Globus pallidus (tissue), 1 donor: Measurements from ENCODE around the gene CDH4.

Experiments used
- DNase-seq: peaks from one replicate; pipeline ENCODE4 v3.0.0-alpha.2; 2015; ENCODE audit warnings: low spot score

CDH4 gene

DNA sequence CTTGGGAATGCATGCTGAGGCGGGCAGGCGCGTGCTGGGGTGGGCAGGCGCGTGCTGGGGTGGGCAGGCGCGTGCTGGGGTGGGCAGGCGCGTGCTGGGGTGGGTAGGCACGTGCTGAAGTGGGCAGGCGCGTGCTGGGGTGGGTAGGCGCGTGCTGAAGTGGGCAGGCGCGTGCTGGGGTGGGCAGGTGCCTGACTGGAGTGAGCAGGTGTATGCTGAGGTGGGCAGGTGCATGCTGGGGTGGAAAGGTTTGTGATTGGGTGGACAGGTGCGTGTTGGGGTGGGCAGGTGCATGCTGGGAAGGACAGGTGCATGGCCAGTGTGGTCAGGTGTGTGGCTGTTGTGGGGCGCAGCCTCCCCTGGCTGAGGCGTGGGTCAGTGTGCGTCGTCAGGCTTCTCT lies 404.1 kb downstream of the CDH4 start:
- DNase-seq = no peak

DNA sequence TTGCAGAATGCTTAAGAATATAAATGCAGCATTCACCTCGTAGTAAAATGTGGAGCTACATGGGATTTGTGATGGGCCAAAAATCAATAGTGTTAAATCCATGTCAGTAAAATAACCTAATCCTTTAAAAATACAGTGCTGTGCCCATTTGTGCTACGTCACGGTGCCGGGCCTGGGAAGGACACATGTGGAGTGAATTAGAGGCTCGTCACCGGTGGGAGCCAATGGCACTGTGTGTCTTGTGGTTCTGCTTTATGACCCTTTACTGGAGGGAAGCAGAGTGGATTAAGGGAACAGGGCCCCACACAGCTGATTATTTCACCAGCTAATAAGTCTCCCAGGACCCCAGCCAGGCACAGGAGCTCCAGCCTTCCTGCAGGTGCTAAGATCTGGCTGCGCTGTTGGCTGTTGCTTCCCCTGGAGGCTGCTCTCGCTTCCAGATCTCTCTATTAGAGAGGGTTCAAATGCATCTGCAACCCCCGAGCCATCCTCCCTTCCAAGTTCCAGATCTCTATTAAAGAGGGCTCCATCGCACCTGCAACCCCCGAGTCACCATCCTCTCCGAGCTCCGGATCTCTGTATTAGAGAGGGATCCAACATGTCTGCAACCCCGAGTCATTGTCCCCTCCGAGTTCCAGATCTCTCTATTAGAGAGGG lies 405.8 kb downstream of the CDH4 start:
- no peak for DNase-seq

DNA sequence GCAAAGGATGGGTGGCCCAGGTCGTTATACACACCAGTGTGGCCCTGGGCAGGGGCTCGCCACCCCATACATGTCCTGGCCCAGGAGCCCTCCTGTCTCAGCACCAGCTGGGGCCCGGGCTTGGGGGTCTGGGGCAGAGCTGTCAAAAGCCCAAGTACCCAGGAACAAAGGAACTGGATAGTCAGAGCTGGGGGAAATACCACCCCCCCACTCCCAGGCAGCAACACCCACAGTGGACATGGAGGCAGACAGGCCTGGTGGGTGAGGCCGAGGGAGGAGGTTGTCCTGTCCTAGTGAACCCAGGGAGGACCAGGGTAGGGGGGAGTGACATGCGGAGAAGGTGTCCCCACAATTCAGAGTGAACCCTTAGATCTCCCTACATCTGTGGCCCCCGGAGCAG lies 406.5 kb downstream of the CDH4 start:
- no peak for DNase-seq

DNA sequence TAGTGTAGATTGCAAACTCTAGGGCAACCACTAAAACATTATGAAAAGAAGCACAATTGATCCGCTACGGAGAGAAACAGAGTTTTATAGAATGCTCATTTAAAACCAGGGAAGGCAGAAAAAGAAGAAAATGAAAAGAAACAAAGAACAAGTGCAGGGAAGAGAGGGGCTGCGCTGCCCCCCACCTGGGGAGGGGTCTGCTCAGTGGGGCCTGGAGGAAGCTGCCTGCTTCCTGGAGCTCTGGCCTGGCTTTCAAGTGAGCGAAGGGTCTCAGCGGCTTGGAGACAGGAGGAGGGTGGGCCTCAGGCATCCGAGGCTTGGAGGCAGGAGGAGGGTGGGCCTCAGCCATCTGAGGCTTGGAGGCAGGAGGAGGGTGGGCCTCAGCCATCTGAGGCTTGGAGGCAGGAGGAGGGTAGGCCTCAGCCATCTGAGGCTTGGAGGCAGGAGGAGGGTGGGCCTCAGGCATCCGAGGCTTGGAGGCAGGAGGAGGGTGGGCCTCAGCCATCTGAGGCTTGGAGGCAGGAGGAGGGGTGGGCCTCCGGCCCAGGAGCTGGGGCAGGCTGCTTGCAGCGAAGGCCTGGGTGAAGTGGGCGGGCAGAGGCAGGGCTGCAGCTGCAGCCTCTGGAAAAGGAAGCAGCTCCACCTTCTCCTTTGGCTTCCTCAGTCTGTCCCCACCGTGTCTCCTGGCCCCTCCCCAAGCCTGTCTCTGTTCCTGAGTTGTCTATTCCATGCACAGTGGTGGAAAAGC lies 407.4 kb downstream of the CDH4 start:
- no peak for DNase-seq

DNA sequence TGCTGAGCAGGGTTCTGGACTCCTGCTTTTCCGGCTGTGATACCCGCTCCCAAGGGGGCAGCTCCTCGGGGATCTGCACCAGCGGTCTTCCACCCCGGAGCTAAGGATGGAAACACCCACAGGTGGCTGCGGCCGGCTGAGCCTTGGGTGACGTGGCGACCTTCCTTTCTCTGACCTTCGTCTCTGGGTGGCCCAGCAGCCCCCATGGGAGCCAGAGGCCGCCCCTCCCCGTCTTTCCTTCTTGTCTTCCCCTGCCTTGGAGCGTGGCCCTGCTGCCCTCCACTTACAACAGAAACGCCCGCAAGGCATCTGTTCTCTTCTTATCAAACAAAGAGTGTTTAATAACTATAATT lies 407.9 kb downstream of the CDH4 start:
- no peak for DNase-seq

DNA sequence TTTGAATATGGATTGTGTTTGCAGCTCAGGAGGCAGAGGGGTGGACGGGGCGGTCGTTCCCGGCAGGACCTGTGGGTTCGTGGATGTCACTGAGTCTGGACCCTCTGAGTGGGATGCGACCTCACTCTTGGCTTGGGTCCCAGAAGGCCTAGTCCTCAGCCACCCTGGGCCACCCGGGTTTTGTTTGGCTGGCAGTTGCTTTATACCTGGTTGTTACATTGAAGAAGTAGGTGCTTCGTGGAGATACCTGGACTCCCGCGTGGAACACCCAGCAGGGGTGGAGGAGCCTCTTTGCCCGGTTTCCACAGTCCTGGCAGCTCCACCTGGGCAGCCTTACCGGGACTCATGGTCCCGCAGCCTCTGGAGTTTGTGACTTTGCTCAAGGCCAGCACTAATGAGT lies 408.5 kb downstream of the CDH4 start:
- DNase-seq = no peak

DNA sequence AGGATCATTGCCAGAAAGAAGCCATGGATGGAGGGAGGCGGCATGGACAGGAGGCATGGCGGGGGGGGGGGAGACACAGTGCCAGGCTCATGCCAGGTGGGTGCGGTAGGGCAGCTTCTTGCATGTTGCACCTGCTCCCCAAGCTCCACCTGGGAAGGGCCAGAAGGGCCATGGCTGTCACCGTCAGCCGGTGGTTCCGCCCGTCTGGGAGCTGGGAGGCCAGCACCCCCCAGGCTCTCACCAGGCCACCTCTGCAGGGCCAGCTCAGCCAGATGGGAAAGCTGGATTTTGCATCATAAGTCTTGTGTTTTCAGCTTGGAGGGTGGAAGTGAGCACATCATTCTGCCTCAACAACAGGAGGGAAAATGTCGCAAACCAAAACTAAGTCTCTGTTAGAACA lies 409.0 kb downstream of the CDH4 start:
- no peak for DNase-seq

DNA sequence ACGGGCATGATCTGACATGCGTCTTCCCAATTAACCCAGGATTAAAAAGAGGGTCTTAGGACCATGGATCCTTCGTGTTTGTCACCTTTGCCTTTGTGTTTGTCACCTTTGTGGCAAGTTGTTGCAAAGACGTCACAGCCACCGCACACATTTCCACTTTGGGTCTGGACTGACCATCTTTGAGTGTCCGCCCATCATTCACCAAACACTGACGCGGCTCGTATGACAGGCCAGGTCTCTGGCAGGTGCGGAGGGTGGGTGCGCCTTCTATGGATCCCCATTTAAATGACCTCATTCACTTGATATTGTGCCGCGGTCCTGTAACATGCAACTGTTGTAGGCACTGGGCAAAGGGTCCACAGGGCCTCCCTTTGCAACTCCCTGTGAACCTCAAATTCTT lies 409.5 kb downstream of the CDH4 start:
- no peak for DNase-seq

DNA sequence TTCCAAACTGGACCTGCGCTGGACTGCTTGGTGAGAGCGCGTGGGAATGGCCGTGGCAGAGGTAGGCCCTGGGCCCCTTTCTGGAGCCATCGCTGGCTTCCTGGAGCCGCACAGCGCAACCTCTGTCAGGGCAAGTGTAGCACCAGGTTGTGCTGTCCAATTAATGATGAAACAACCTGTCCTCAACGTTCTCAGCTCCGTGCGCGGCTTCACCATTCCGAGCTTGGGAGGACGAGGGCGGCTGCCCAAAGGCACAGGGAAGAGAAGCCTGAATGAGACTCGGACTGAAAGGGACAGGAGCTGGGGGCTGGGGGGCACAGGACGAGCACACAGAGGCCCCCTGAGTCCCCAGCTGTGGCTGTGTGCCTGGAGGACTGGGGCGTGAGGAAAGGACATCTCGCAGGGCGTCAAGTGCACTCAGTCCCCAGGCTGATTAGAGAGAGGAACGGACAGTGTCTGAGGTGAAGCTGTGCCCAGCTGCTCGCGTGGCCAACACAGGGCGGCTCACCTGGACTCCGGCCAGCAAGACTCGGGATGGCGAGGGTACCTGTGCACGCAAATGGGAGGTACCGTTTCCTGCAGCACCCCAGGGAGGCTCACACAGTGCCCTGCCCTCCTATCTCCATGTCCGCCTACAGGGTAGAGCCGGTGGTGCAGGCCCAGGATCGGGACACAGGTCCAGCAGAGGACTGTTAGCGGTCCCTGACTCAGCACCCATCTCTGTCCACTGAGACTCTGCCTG lies 410.3 kb downstream of the CDH4 start:
- no peak for DNase-seq

DNA sequence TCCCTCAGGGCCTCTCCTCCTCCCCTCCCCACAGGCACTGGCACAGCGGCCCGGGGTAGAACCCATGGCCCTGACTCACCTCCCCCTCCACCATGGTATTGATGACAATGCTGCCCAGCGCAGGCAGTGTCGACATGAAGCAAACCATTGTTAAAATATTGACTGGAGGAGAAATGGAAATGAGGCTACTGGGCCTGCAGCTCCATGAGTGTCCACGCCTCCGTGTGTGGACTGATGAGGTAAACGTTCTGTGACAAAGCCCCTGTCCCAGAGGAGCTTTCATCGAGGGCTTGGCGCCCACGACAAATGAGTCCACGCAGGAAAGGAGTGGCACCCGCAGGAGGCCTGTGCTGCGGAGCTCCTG lies 410.9 kb downstream of the CDH4 start:
- DNase-seq = peak; percentile 55

DNA sequence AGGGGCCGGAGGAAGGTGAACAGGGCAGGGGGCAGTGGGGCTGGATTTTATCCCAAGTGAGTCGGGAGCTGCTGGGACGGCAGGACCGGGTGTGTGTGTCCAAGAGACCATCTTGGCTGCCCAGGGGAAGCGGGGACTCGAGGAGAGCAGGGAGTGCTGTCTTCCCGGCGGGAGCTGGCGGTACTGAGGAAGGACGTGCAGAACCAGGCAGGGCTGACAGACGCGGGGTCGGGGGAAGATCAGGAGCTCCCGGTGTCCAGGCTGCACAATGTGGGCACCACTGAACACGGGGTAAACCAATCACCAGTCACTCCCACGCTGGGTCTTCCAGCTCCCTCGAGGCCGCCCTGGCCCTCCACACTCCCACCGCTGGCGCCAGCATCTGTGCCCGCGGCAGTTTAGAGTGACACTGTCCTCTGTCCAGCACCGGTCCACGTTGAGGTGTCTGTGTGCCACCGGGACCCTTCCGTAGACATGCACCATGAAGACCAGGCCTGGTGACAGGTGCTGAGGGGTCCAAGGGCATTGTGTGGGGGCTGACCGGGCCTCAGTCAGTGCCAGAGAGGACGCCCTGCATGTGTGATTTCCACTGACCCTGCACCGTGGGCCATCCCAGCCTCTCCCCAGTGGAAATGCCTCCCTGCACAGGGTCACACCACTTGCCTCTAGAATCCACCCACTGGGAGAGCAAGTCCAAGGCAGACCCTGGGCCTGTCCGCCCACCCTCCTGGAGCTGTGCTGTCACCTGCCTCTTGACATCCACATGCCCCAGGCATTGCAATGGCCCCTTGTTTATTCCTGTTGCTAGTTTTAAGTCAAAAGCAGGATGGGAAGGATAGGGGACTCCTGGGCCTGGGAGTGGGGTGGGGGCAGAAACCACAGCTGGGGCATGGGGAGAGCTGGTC lies 411.7 kb downstream of the CDH4 start:
- DNase-seq = no peak

DNA sequence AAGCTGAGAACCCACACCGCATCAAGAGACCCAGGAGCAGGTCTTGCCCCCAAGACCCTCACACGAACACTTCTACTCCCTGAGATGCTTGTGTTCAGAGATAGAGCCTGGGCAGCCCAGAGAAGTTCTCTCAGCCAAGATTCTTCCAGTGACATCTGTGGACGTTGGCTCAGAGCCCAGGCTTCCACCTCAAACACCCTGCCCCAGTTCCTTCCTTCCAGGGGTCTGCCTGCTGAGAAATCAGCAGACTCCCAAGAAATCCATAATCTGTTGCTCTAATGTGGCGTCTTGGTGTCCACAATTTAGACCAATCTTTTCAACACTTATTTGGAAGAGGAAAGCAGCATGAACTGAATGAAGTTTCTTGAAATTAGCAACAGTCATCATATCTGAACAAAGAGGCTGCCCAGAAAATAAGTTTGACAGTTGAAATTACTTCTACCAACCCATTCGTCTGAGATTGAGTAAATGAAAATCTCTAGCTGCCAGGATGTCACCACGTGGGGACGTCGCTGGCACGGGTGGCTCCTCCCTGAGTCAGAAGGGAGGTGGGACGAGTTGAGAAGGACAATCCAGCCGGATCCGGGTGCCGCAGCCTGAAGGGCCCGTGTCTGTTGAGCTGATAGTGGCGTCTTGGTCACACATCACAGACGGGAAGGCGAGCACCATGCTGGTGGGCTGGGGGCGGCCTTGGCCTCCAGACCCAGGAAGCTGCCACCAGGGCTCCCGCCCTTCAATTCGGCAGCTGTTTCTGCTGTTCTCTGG lies 412.7 kb downstream of the CDH4 start:
- DNase-seq = no peak

DNA sequence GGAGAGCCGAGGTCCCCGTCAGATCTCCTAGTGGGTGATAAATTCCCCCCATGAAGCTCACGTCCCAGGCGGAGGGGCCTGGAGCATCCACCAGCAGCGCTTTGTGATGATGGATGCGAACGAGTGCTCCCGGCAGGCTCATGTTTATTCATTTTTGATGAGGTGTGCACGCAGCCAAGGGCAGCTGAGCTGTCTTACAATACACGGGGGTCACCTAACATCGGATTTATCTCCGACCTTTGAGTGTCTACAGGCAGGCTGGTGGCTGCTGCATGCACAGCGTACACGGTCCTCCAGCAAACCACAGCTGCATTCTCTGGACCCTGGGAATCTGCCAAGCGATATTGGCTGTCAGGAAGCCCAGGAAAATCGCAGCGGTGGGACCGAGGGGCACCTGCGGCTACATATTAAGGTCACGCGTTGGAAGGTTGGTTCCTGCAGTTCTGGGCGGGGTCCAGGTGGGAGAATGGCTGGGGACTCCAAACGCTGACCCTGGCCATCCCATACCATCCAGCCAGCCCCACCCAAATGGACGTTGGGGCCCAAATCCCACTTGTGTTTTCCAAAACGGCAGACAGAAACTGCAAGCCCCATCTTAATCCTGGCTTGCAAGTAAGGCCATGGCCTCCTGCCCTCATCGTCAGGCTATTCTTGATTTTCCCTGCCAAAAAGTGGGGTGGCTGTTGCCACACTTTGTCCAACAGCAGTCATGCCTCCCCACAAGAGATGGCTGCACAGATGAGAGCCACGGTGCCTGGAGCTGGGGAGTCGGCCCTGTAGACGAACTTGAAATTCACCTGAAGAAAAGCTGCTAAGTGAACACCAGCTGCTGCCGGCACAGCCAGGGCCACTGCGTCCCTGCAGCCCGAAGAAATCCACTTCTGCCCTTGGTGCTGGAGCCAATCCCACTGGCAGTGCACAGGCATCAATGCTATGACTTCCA lies 413.7 kb downstream of the CDH4 start:
- no peak for DNase-seq

DNA sequence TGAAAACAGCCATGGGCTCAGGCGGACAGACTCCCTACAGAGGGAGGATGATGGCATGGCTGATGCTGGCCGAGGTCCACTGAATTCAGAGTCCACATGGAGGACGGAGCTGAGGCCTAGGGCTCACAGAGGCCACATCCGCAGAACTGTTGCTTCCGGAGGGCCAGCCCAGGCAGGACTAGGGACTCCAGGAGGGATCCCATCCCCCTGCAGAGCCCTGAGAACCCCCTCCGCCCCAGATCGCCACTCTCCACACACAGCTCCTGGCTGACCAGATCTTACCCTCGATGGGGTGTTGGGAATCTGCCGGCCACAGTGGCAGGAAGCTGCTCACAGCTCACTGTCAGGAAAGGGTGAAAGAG lies 414.4 kb downstream of the CDH4 start:
- no peak for DNase-seq

DNA sequence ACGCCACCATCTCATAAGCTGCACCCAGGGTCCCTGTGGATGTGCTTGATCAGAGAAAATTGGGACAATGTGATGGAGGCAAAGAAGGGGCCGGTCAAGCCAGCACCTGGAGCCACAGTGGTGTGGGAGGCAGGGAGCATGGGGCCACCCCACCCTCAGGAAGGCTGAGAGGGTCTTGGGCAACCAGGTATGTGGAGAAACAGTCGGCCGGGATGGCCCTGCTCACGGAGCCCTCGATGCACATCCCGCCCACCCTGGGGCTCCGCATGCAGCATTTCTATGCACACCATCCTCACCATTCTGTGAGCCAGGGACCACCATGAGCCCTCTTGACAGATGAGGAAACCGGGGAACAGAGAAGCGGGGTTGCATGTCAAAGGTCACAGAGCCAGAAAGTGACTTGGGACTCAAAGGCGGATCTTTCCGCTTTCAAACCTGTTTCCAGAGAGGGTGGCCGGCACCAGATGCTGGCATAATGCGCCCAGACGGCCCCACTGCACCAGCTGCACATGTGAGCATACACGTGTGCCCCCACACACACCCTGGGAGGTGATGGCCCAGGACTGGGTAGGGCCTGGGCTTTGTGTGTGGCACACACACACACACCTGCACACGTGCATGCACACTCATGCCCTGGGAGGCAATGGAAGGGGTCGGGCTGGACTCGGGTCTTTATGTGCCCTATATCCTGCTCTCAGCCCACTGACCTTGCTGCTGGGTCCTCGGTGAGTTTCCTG lies 415.2 kb downstream of the CDH4 start:
- no peak for DNase-seq

DNA sequence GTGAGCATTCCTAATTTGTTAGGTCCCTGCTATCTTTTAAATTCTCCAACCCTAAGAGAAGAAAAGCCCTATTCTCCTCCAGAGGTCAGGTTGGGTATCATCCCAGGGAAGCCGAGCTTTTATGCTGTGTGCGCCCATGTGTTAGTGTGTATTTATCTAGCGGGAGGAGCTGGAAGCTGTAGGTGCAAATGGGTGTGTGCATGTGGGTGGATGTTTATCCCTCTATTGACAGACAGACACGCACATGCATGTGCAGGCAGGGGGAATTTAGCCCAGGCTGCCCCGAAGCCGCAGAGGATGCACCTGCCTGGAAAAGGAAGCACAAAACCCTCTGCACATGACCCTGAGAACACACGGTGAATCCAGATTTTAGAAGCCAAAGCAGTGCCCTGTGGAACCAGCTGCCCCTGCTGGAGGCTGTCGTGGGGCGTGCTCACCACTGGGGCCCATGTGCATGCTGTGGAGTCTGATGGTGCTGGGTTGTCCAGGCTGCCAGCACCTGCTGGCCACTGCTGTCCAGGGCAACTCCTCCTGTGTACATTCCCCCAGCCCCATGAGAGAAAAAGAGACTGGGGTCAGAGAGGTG lies 416.1 kb downstream of the CDH4 start:
- no peak for DNase-seq

DNA sequence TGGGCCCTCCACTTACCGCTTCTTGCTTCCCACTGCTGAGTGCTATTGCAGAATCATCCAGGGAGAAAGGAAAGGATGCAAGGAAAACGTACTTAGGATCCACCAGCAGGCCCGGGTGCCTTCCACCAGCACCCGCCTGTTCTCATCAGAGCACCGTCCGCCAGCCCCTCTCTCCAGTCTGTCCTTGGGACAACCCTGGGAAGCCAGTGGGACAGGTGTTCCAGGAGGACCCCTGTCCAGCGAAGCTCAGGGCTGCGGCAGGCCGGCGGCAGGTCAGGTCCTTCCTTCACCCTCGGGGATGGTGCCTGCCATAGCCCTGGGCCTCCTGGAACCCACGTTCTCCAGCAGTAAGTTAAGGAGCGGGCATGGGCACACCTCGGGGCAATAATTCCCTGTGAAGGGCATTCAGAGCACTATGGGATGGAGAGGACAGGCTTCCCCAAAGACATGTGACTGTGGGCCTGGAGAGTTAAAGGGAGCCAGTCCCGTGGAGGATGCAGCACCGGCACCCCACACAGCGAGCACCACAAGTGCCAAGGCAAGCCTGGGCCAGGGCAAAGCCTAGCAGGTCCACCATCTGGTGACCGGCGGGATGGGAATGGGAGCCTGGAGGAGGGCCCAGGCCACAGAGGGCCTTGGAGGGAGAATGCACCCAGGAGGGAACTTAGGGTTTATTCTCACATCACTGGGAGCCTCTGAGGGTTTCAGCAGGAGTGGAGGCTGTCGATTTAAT lies 416.9 kb downstream of the CDH4 start:
- no peak for DNase-seq

DNA sequence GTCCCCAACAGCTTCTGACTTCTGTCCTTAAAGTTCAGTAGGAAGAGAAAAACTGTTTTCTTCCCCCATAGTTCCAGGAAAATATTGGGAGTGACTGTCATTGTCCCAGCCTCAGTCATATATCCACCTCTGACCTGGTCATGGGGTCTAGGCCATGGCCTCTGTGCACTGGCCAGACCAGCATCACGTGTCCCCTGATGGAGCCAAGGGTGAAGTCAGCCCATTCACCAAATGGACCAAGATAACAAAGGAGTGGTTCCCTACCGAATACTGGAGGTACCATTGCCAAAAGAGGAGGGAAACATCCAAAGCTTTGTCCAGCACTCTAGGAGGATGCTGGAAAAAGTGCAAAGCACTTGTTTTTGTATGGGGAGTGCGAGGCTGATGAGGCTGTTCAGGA lies 418.2 kb downstream of the CDH4 start:
- no peak for DNase-seq

DNA sequence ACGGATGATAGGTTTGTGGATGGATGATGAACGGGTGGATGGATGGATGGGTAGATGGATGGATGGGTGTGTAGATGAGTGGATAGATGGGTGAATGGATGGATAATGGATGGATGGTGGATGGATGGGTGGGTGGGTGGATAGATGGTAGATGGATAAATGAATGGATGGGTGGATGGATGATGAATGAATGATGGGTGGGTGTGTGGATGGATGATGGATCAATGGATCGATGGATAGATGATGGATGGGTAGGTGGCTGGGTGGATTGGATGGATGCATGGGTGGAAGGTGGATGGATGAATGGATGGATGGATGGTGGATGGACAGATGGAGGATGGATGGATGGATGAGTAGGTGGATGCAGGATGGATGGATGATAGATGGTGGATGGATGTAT lies 419.5 kb downstream of the CDH4 start:
- no peak for DNase-seq
